ENCODE measurements around the gene RASL12. TPM values are rescaled to one million over a fixed set of nuclear protein-coding genes. Genes with fewer than 3 reads are reported as not detected.
"Not testable (repeated sequence)": the region's sequence is repeated elsewhere in the genome, so short reads cannot be mapped to it uniquely, and the experiment has no call there.

Gene RASL12
- total and polyA plus RNA-seq, 2 experiments from 2014 or later: 4.6 to 6.4 TPM

DNA sequence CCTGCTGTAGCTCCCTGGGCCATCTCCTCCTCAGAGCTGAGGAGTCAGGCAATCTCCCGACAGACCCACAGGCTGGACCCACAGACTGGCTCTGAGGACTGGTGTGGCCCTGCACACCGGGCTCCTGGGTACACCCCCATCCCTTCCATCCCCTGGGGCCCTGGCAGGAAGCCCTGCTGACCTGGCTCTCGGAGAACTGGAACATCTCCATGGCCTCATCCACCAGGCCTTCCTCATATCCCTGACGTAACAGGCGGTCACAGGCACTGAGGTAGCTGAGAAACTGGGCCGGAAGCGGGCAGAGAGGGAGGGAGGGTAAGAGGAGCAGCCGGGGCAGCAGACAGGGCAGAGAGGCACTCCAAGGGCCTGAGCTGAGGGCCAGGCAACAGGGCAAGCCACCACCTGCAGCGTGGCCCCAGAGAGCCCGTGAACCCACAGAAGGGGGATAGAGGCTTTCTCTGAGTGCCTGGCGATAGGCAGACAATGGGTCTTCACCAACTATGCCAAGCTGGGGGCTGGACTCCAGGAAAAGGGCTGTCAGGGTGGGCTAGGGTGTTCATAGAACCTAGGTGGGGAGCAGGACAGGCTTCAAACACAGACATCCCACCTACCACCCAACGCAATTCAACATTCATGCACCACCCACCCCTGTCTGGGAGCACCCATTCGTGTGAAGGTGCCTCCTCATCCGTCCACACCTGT, 26.7 kb upstream of the RASL12 start:
- DNase-seq (ENCODE audit: low spot score): no peak
- peaks cover 31% of the 10 kb centered on the region for H3K4me1 ChIP-seq (ENCODE audit: insufficient read depth)
- H3K9me2 ChIP-seq (replicated peaks; ENCODE audit: insufficient read depth): no peaks in the 10 kb centered on the region
- no peaks in the 10 kb centered on the region for H3K79me2 ChIP-seq
- peak overlapping the region; percentile 44 for H3K4me2 ChIP-seq
- H3K27ac ChIP-seq: peak overlapping the region; percentile 57
- 92% methylated on average over 14 of the region's 14 CpGs for WGBS (ENCODE audit: low lambda C conversion rate, missing lambda C conversion rate)
- no peaks in the 10 kb centered on the region for H3K27me3 ChIP-seq
- H3K4me3 ChIP-seq: no peak overlapping the region
- no peaks in the 10 kb centered on the region for H3K9me3 ChIP-seq (ENCODE audit: low read depth)
- TF ChIP-seq CTCF (IDR thresholded peaks at IDR 0.05; ENCODE audit: poor library complexity) (no peak), EZH2phosphoT487 (IDR thresholded peaks at IDR 0.05; ENCODE audit: low read depth, severe bottlenecking, unreplicated experiment) (no peak), EZH2 (IDR thresholded peaks at IDR 0.05; ENCODE audit: borderline replicate concordance) (no peak)
- no peaks in the 10 kb centered on the region for H3K36me3 ChIP-seq (replicated peaks; ENCODE audit: insufficient read depth, low read depth)
- no peaks in the 10 kb centered on the region for H4K20me1 ChIP-seq (ENCODE audit: insufficient read depth, poor library complexity, severe bottlenecking)
- H2AFZ ChIP-seq: no peak overlapping the region

GRCh38 chr15:65093793-65094170, 26.0 kb upstream of the RASL12 start:
- not testable (repeated sequence) for H4K20me1 ChIP-seq (ENCODE audit: insufficient read depth, poor library complexity, severe bottlenecking); H2AFZ ChIP-seq; H3K79me2 ChIP-seq; H3K9me2 ChIP-seq (replicated peaks; ENCODE audit: insufficient read depth); H3K4me2 ChIP-seq; H3K27me3 ChIP-seq; H3K36me3 ChIP-seq (replicated peaks; ENCODE audit: insufficient read depth, low read depth); DNase-seq (ENCODE audit: low spot score); H3K9me3 ChIP-seq (ENCODE audit: low read depth); H3K4me3 ChIP-seq
- 95% methylated on average over 13 of the region's 13 CpGs for WGBS (ENCODE audit: low lambda C conversion rate, missing lambda C conversion rate)
- peaks cover 38% of the 10 kb centered on the region for H3K4me1 ChIP-seq (ENCODE audit: insufficient read depth)
- peak overlapping the region; percentile 57 for H3K27ac ChIP-seq

DNA sequence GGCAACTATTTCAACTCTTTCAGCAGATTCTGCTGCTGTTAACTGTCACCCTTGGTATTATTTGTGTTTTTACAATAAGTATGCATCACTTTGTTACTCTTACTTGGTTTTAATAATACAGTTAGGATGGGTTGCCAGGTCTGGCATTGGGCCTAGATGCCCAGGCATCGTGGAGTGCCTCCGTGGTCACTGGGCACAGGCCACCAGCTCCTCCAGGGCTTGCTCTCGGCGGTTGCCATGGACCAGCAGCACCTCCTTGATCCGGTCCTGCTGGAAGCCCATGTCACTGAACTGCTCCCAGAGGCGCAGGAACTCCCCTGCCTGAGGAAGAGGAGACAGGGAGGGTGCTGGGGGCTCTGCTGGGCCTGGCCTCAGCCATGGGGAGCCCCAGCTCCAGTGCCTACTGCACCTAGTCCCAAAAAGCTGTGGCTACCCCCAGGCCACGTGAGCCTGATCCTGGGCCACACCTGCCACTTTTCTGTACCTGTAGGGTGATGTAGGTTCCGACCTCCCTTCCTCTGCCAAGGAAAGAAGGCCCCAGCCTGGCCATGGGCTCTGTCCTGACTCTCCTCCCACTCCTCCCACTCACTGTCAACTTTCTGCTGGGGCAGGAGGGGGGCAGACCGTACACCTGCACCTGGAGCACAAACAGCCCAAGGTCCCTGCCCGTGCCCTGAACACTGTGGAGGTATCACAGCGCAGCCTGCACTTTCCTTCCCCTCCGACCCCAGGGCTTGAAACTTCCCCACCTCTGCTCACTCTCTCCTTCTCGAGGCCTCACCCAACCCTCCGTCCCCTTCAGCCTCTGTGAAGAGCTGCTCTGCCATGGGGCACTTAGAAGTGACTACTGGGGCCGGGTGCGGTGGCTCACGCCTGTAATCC, 25.4 kb upstream of the RASL12 start:
- no peaks in the 10 kb centered on the region for H3K36me3 ChIP-seq (replicated peaks; ENCODE audit: insufficient read depth, low read depth)
- no peak overlapping the region for H2AFZ ChIP-seq
- H3K27ac ChIP-seq: peak overlapping the region; percentile 31
- H3K4me3 ChIP-seq: no peak overlapping the region
- H3K9me3 ChIP-seq (ENCODE audit: low read depth): no peaks in the 10 kb centered on the region
- no peaks in the 10 kb centered on the region for H3K9me2 ChIP-seq (replicated peaks; ENCODE audit: insufficient read depth)
- TF ChIP-seq EZH2phosphoT487 (IDR thresholded peaks at IDR 0.05; ENCODE audit: low read depth, severe bottlenecking, unreplicated experiment) (no peak), EZH2 (IDR thresholded peaks at IDR 0.05; ENCODE audit: borderline replicate concordance) (no peak), CTCF (IDR thresholded peaks at IDR 0.05; ENCODE audit: poor library complexity) (no peak)
- H3K27me3 ChIP-seq: no peaks in the 10 kb centered on the region
- no peaks in the 10 kb centered on the region for H4K20me1 ChIP-seq (ENCODE audit: insufficient read depth, poor library complexity, severe bottlenecking)
- H3K4me1 ChIP-seq (ENCODE audit: insufficient read depth): peaks cover 44% of the 10 kb centered on the region
- 94% methylated on average over 17 of the region's 17 CpGs for WGBS (ENCODE audit: low lambda C conversion rate, missing lambda C conversion rate)
- H3K4me2 ChIP-seq: no peak overlapping the region
- H3K79me2 ChIP-seq: no peaks in the 10 kb centered on the region
- DNase-seq (ENCODE audit: low spot score): no peak
